K562 (cell line): ENCODE measurements around the gene PEX7. TPM values are rescaled to one million over a fixed set of nuclear protein-coding genes. Genes with fewer than 3 reads are reported as not detected.
A peak's percentile ranks its signal among the peaks of the same experiment; 100 is the strongest.

ENCODE experiments used
- ATAC-seq: fragments of 200-7000 bp; cut with Tn5 transposase; 3 replicates; pipeline ENCODE4 v1.9.1; 2020; ENCODE audit warnings: moderate library complexity
- BruUV-seq: library from RNA; stranded (reverse); fragments of 400-500 nt; replicated peaks from 2 replicates; lab custom pipeline; 2021; lab: Mats Ljungman, UMichigan
- CTCF ChIA-PET: fragments of 300-600 bp; formaldehyde crosslinking; extraction: SDS; loops from one replicate; lab custom pipeline; 2021; ENCODE audit warnings: low intra/inter-chr PET ratio; lab: Yijun Ruan, JAX
- POLR2A ChIA-PET: fragments of 300-600, 350-650 bp; sonication (Branson Sonifier 250); formaldehyde crosslinking; extraction: SDS; loops from one replicate; lab custom pipeline; 2021; ENCODE audit warnings: antibody characterized with exemption, inconsistent platforms; lab: Yijun Ruan, JAX
- DNase-seq, 4 experiments: peaks; one replicate each; pipeline versions ENCODE4 v3.0.0 to v3.0.0-alpha.2; 2011 to 2018; ENCODE audit warnings: low spot score in 3 of 4, mixed read lengths in 3 of 4; ENCODE audit errors: extremely low read depth in 1 of 4
- FAIRE-seq: peaks from 2 replicates; lab custom pipeline; 2011; peaks lifted over from hg19 to GRCh38; lab: Jason Lieb, UNC
- H2AFZ ChIP-seq: 2 replicates; pipeline ENCODE4 v1.6.0; 2011; ENCODE audit warnings: low read depth, low read length, control low read depth, inconsistent platforms
- H3K27ac ChIP-seq: fragments of 200-600 bp; 3 replicates; pipeline ENCODE4 v1.8.0; 2011; ENCODE audit warnings: low read depth, mild to moderate bottlenecking, control low read depth, inconsistent platforms, low read length, moderate library complexity, mixed read lengths; ENCODE audit errors: extremely low read depth
- H3K27me3 ChIP-seq, 2 experiments: fragments of 300-600 bp in 1 of 2; 2 replicates in 1 of 2; 3 replicates in 1 of 2; pipeline versions ENCODE4 v1.6.0 to v1.8.0; 2011; ENCODE audit warnings: inconsistent platforms in 2 of 2, low read length in 2 of 2, mild to moderate bottlenecking in 1 of 2, mixed read lengths in 1 of 2, moderate library complexity in 1 of 2; ENCODE audit not compliant: control insufficient read depth in 2 of 2, insufficient read depth in 2 of 2
- H3K36me3 ChIP-seq: fragments of 300-600 bp; 3 replicates; pipeline ENCODE4 v1.8.0; 2011; ENCODE audit warnings: mild to moderate bottlenecking, low read length, inconsistent platforms; ENCODE audit not compliant: control insufficient read depth, insufficient read depth
- H3K4me1 ChIP-seq, 2 experiments: fragments of 200-600 bp in 1 of 2; replicated peaks in 1 of 2; 2 replicates in 1 of 2; 3 replicates in 1 of 2; pipeline versions ENCODE4 v1.5.1 to v1.8.0; 2011; ENCODE audit warnings: inconsistent platforms in 2 of 2, low read length in 2 of 2, mild to moderate bottlenecking in 1 of 2, mixed read lengths in 1 of 2, moderate library complexity in 1 of 2; ENCODE audit not compliant: control insufficient read depth in 2 of 2, insufficient read depth in 2 of 2
- H3K4me2 ChIP-seq: 2 replicates; pipeline ENCODE4 v1.6.1; 2011; ENCODE audit warnings: low read length, control low read depth, inconsistent platforms, mixed read lengths; ENCODE audit not compliant: insufficient read depth
- H3K4me3 ChIP-seq: fragments of 200-600 bp; sonication (generic), shearing (Covaris generic); 2 replicates; pipeline ENCODE4 v1.5.1; 2016; ENCODE audit warnings: control low read depth, inconsistent platforms
- H3K79me2 ChIP-seq: fragments of 200-600 bp; 3 replicates; pipeline ENCODE4 v1.8.0; 2011; ENCODE audit warnings: low read length, inconsistent platforms; ENCODE audit not compliant: control insufficient read depth, insufficient read depth
- H3K9ac ChIP-seq, 2 experiments: 2 replicates each; pipeline versions ENCODE4 v1.6.0 to v1.6.1; 2011; ENCODE audit warnings: low read depth in 2 of 2, low read length in 2 of 2, control low read depth in 1 of 2, inconsistent platforms in 1 of 2, mild to moderate bottlenecking in 1 of 2, mixed read lengths in 1 of 2; ENCODE audit not compliant: insufficient read depth in 1 of 2
- H3K9me1 ChIP-seq: one replicate; pipeline ENCODE4 v1.6.0; 2011; ENCODE audit warnings: inconsistent platforms, mild to moderate bottlenecking, low read length, moderate library complexity; ENCODE audit not compliant: control insufficient read depth, insufficient read depth
- H3K9me3 ChIP-seq: replicated peaks from 2 replicates; pipeline ENCODE4 v1.5.1; 2011; ENCODE audit warnings: low read depth, low read length, inconsistent platforms; ENCODE audit not compliant: control insufficient read depth, insufficient read depth
- H4K20me1 ChIP-seq: replicated peaks from 2 replicates; pipeline ENCODE4 v1.6.1; 2011; ENCODE audit warnings: low read length, inconsistent platforms, mixed read lengths; ENCODE audit not compliant: control insufficient read depth, insufficient read depth
- BRD9 ChIP-seq: fragments of 450-650 bp; IDR thresholded peaks from 2 replicates; pipeline ENCODE4 v1.6.1; 2018; ENCODE audit warnings: low read depth; ENCODE audit not compliant: partially characterized antibody
- CEBPG ChIP-seq, 3 experiments: fragments of 200-800 bp in 1 of 3; sonication (Bioruptor generic) in 1 of 3; sonication (generic) in 1 of 3; formaldehyde crosslinking in 1 of 3; IDR thresholded peaks in 2 of 3; conservative IDR thresholded peaks in 1 of 3; 2 replicates each; pipeline versions ENCODE4 v1.6.1 to v1.8.0; 2016 to 2022; ENCODE audit warnings: missing compliant biosample characterization in 2 of 3, missing genetic modification characterization in 2 of 3, mild to moderate bottlenecking in 1 of 3, missing genetic modification reagents in 1 of 3
- CREM ChIP-seq: IDR thresholded peaks from 2 replicates; pipeline ENCODE4 v1.6.1; 2014; ENCODE audit warnings: antibody characterized with exemption, low read depth
- DACH1 ChIP-seq: fragments of 450-650 bp; IDR thresholded peaks from 2 replicates; pipeline ENCODE4 v1.6.1; 2018; ENCODE audit not compliant: partially characterized antibody
- DNMT1 ChIP-seq: fragments of 450-650 bp; IDR thresholded peaks from 2 replicates; pipeline ENCODE4 v1.6.1; 2016; ENCODE audit warnings: antibody characterized with exemption, mild to moderate bottlenecking
- HDAC2 ChIP-seq: fragments of 450-650 bp; IDR thresholded peaks from 2 replicates; pipeline ENCODE4 v1.6.1; 2016; ENCODE audit warnings: mild to moderate bottlenecking
- MTF1 ChIP-seq: fragments of 250-450 bp; sonication (Bioruptor Pico); IDR thresholded peaks from 2 replicates; pipeline ENCODE4 v1.9.0; 2021; ENCODE audit warnings: moderate library complexity, mild to moderate bottlenecking, inconsistent platforms, borderline replicate concordance
- NFRKB ChIP-seq: fragments of 450-650 bp; IDR thresholded peaks from 2 replicates; pipeline ENCODE4 v1.6.1; 2016; ENCODE audit warnings: low read depth
- RFX1 ChIP-seq: fragments of 450-650 bp; IDR thresholded peaks from 2 replicates; pipeline ENCODE4 v1.6.1; 2016; ENCODE audit warnings: mild to moderate bottlenecking, moderate library complexity
- SMARCA4 ChIP-seq: fragments of 450-650 bp; IDR thresholded peaks from 2 replicates; pipeline ENCODE4 v1.6.1; 2016
- SMARCE1 ChIP-seq: fragments of 450-650 bp; IDR thresholded peaks from 2 replicates; pipeline ENCODE4 v1.7.1; 2016; ENCODE audit warnings: mild to moderate bottlenecking
- TCF3 ChIP-seq: sonication (generic); formaldehyde crosslinking; IDR thresholded peaks from 2 replicates; pipeline ENCODE4 v1.4.0; 2020; ENCODE audit warnings: mild to moderate bottlenecking, missing genetic modification reagents
- ZNF589 ChIP-seq: fragments of 200-800 bp; sonication (Bioruptor generic); IDR thresholded peaks from 2 replicates; pipeline ENCODE4 v1.6.1; 2016; ENCODE audit warnings: low read depth, missing genetic modification characterization, missing compliant biosample characterization
- ZNF766 ChIP-seq: fragments of 200-800 bp; sonication (Bioruptor generic); conservative IDR thresholded peaks from 2 replicates; pipeline ENCODE4 v1.6.1; 2016; ENCODE audit warnings: missing genetic modification characterization, missing compliant biosample characterization
- WGBS: fragments of 100-300 bp; shearing (Covaris generic); methylation state at CpG from one replicate; pipeline ENCODE4 v1.1.6; 2016; ENCODE audit warnings: low coverage, mixed read lengths; ENCODE audit not compliant: insufficient coverage; ENCODE audit errors: missing lambda C conversion rate; 5-methylcytosine and 5-hydroxymethylcytosine counted together
- in situ Hi-C: fragments of 300-500 bp; cut with MboI; formaldehyde crosslinking; loops from 4 replicates; pipeline ENCODE4 v1.15.0; 2018; ENCODE audit warnings: inconsistent platforms, mixed read lengths
- intact Hi-C: fragments of 100-400 bp; cut with micrococcal nuclease; formaldehyde crosslinking; loops from 2 replicates; pipeline ENCODE4 v1.14.2; 2022
- polyA plus RNA-seq, 8 experiments: library from polyadenylated mRNA; depleted of rRNA in 4 of 8; stranded (reverse) in 5 of 8; unstranded in 3 of 8; fragments of >200 nt; fragmentation: Nextera tagmentation in 2 of 8; fragmentation: Illumina TruSeq in 1 of 8; extraction: Ambion mirVana in 2 of 8; extraction: Trizol in 1 of 8; gene quantifications; 2 replicates each; pipeline versions ENCODE4 v1.2.1 to v1.2.3, GENCODE V29; 2011 to 2014; ENCODE audit warnings: inconsistent platforms in 1 of 8, missing spikeins in 1 of 8
- total RNA-seq, 7 experiments: library from RNA; depleted of rRNA in 6 of 7; stranded (reverse); fragments of >200 nt in 6 of 7; fragmentation: Illumina TruSeq in 2 of 7; extraction: Trizol in 2 of 7; gene quantifications; 2 replicates each; pipeline versions ENCODE4 v1.2.1 to v1.2.3, GENCODE V29; 2011 to 2021; ENCODE audit warnings: low replicate concordance in 1 of 7
- TF ChIP-seq, protein P1 (sequence below): fragments of 450-650 bp; formaldehyde crosslinking; IDR thresholded peaks from 2 replicates; pipeline ENCODE4 v1.4.0; 2020; ENCODE audit warnings: mild to moderate bottlenecking, moderate library complexity

Gene PEX7
- total and polyA plus RNA-seq, 9 of the 15 experiments (the other 6 are each of a cell fraction or from before 2014, with no cell fraction given) = 1.6 to 12.9 (median 9.1) TPM

DNA sequence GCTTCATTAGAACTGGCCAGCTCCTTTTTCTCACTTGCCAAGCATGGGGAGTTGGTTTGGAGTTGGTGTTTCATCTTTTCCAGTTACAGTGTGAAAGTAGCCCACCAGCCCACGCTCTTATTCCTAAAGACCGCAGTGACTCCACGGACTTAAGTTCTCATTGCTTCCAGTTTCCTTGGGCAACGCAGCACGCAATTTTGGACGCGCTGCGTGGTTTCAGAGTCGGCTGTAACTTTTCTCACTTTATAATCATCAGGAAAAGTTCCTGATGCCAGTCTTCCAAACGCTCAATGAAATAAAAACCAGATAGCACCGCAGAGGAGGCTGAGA lies 381 bp upstream of the PEX7 start:
- Histone ChIP-seq H3K4me3 (peak overlapping the region; percentile 62), H3K79me2 (peaks cover 7% of the 10 kb centered on the region; the same call in 2 of the 3 replicates), H3K4me2 (peak overlapping the region; percentile 84), H3K9me3 (no peaks in the 10 kb centered on the region), H2AFZ (peak overlapping the region; percentile 95), H3K27ac (peak overlapping the region; percentile 77), H3K27me3 (no peaks in the 10 kb centered on the region), H3K36me3 (peaks cover 6% of the 10 kb centered on the region; the same call in 1 of the 3 replicates), H3K4me1 (peaks cover 8% of the 10 kb centered on the region in 2 experiments; a peak in 4 of 5 replicates), H3K9me1 (no peaks in the 10 kb centered on the region), H3K9ac (peak overlapping the region; percentile 70 to 92; a peak in 3 of 4 replicates), H4K20me1 (no peaks in the 10 kb centered on the region)
- no peak; the same call in 2 of the 3 replicates for ATAC-seq
- ChIA-PET CTCF (interaction anchor here (1.0 kb wide), 1 partner anchor 178 kb away, joined by 3 read pairs; no protein-coding TSS in a partner anchor), POLR2A (interaction anchor here (0.6 to 1.3 kb wide), 3 partner anchors 11 to 1098 kb away, joined by 3 to 4 read pairs (median 4); no protein-coding TSS in a partner anchor)
- intact Hi-C loops (no loop called here), in situ Hi-C loops (no loop called here)
- WGBS = 6% methylated on average over 11 of the region's 11 CpGs
- TSS peak; percentile 97 for BruUV-seq
- FAIRE-seq = no peak
- DNase-seq = no peak
- TF ChIP-seq MTF1 = no peak
- TF ChIP-seq CEBPG (CRISPR knock-in tag; IDR thresholded peaks at IDR 0.05) = no peak; the same call in 1 of the 2 replicates
- peak in 1 of 2 experiments; percentile 24; a peak in 1 of 4 replicates for TF ChIP-seq CEBPG (tag; conservative IDR thresholded peaks at IDR 0.05 in 1 of 2, IDR thresholded peaks at IDR 0.05 in 1 of 2)
- no peak for TF ChIP-seq DNMT1
- TF ChIP-seq DACH1 = peak; percentile 84
- TF ChIP-seq BRD9 = peak; percentile 67
- TF ChIP-seq, protein P1, sequence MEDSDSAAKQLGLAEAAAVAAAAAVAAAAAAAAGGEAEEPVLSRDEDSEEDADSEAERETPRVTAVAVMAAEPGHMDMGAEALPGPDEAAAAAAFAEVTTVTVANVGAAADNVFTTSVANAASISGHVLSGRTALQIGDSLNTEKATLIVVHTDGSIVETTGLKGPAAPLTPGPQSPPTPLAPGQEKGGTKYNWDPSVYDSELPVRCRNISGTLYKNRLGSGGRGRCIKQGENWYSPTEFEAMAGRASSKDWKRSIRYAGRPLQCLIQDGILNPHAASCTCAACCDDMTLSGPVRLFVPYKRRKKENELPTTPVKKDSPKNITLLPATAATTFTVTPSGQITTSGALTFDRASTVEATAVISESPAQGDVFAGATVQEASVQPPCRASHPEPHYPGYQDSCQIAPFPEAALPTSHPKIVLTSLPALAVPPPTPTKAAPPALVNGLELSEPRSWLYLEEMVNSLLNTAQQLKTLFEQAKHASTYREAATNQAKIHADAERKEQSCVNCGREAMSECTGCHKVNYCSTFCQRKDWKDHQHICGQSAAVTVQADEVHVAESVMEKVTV (CRISPR knock-in tag) = no peak
- no peak for TF ChIP-seq CREM
- peak; percentile 49; the same call in 1 of the 2 replicates for TF ChIP-seq SMARCA4
- peak; percentile 77; the same call in 1 of the 2 replicates for TF ChIP-seq ZNF589 (CRISPR knock-in tag)
- peak; percentile 32; the same call in 1 of the 2 replicates for TF ChIP-seq HDAC2
- peak; percentile 48 for TF ChIP-seq RFX1
- no peak for TF ChIP-seq TCF3 (CRISPR knock-in tag)
- TF ChIP-seq SMARCE1 = peak; percentile 33; the same call in 1 of the 2 replicates
- 0 out of 2 replicates have a peak, but pooled peaks have one; percentile 29 for TF ChIP-seq ZNF766 (CRISPR knock-in tag)
- peak; percentile 39; the same call in 1 of the 2 replicates for TF ChIP-seq NFRKB
